HepG2 (cell line): Measurements from ENCODE around the gene VPS54. TPM values are rescaled to one million over a fixed set of nuclear protein-coding genes. Genes with fewer than 3 reads are reported as not detected.

ENCODE experiments used
- ATAC-seq: fragments of 200-7000 bp; cut with Tn5 transposase; 3 replicates; pipeline ENCODE4 v1.9.1; 2020; ENCODE audit warnings: mild to moderate bottlenecking, moderate library complexity
- BruUV-seq: library from RNA; stranded (reverse); fragments of 400-500 nt; replicated peaks from 2 replicates; lab custom pipeline; 2021; lab: Mats Ljungman, UMichigan
- CTCF ChIA-PET: fragments of 300-600 bp; formaldehyde crosslinking; extraction: SDS; loops from one replicate; lab custom pipeline; 2021; ENCODE audit warnings: low total read pairs, inconsistent platforms, low intra/inter-chr PET ratio; lab: Yijun Ruan, JAX
- POLR2A ChIA-PET: fragments of 350-600 bp; sonication (Branson Sonifier 250); formaldehyde crosslinking; loops from one replicate; lab custom pipeline; 2020; ENCODE audit warnings: antibody characterized with exemption, inconsistent platforms; lab: Yijun Ruan, JAX
- DNase-seq: peaks from one replicate; pipeline ENCODE4 v3.0.0-alpha.2; 2015; ENCODE audit warnings: low spot score
- FAIRE-seq: peaks from 3 replicates; lab custom pipeline; 2011; peaks lifted over from hg19 to GRCh38; lab: Jason Lieb, UNC
- H2AFZ ChIP-seq: one replicate; pipeline ENCODE4 v1.6.1; 2011; ENCODE audit warnings: low read length, inconsistent platforms
- H3K27ac ChIP-seq: fragments of 300-600 bp; 3 replicates; pipeline ENCODE4 v1.8.0; 2011; ENCODE audit warnings: mixed run types, mild to moderate bottlenecking, mixed read lengths, low read length, inconsistent platforms; ENCODE audit not compliant: insufficient read depth; ENCODE audit errors: extremely low read length
- H3K27me3 ChIP-seq, 2 experiments: fragments of 200-600 bp in 1 of 2; 2 replicates in 1 of 2; 3 replicates in 1 of 2; pipeline versions ENCODE4 v1.6.0 to v1.8.0; 2011; ENCODE audit warnings: low read length in 2 of 2, mild to moderate bottlenecking in 2 of 2, moderate library complexity in 2 of 2, inconsistent platforms in 1 of 2; ENCODE audit not compliant: insufficient read depth in 2 of 2, control insufficient read depth in 1 of 2
- H3K36me3 ChIP-seq, 2 experiments: fragments of 200-600 bp in 1 of 2; replicated peaks in 1 of 2; 2 replicates in 1 of 2; 3 replicates in 1 of 2; pipeline versions ENCODE4 v1.5.1 to v1.8.0; 2011; ENCODE audit warnings: low read length in 2 of 2, inconsistent platforms in 1 of 2; ENCODE audit not compliant: insufficient read depth in 2 of 2, control insufficient read depth in 1 of 2
- H3K4me1 ChIP-seq: 2 replicates; pipeline ENCODE4 v1.5.1; 2012; ENCODE audit warnings: low read length, inconsistent platforms; ENCODE audit not compliant: insufficient read depth
- H3K4me2 ChIP-seq: 2 replicates; pipeline ENCODE4 v1.6.0; 2011; ENCODE audit warnings: low read depth, low read length, inconsistent platforms
- H3K4me3 ChIP-seq, 3 experiments: fragments of 200-600 bp in 1 of 3; sonication (generic), shearing (Covaris generic) in 1 of 3; replicated peaks in 1 of 3; 2 replicates each; pipeline ENCODE4 v1.5.1; 2011 to 2016; ENCODE audit warnings: low read length in 3 of 3, inconsistent platforms in 2 of 3, low read depth in 2 of 3, mild to moderate bottlenecking in 2 of 3, control low read depth in 1 of 3, mixed read lengths in 1 of 3; ENCODE audit not compliant: insufficient read depth in 1 of 3
- H3K79me2 ChIP-seq: one replicate; pipeline ENCODE4 v1.6.1; 2011; ENCODE audit warnings: low read length, inconsistent platforms; ENCODE audit not compliant: insufficient read depth
- H3K9ac ChIP-seq: 2 replicates; pipeline ENCODE4 v1.6.0; 2011; ENCODE audit warnings: mild to moderate bottlenecking, low read depth, low read length, inconsistent platforms; ENCODE audit not compliant: insufficient read depth
- H3K9me3 ChIP-seq: 2 replicates; pipeline ENCODE4 v1.5.1; 2012; ENCODE audit warnings: mild to moderate bottlenecking, low read length
- H4K20me1 ChIP-seq: 2 replicates; pipeline ENCODE4 v1.6.0; 2011; ENCODE audit warnings: inconsistent platforms, mild to moderate bottlenecking, low read length, moderate library complexity; ENCODE audit not compliant: insufficient read depth
- CREB1 ChIP-seq, 2 experiments: fragments of 450-650 bp in 1 of 2; IDR thresholded peaks; 2 replicates each; pipeline ENCODE4 v1.6.1; 2016 to 2017; ENCODE audit warnings: control low read depth in 1 of 2, mild to moderate bottlenecking in 1 of 2, missing compliant biosample characterization in 1 of 2, missing genetic modification characterization in 1 of 2
- HMGXB4 ChIP-seq, 2 experiments: sonication (generic) in 1 of 2; formaldehyde crosslinking in 1 of 2; IDR thresholded peaks; 2 replicates each; pipeline versions ENCODE4 v1.4.0 to v1.6.1; 2018 to 2020; ENCODE audit warnings: missing genetic modification reagents in 2 of 2, borderline replicate concordance in 1 of 2, low read depth in 1 of 2, mild to moderate bottlenecking in 1 of 2, missing biosample characterization in 1 of 2
- HNF4A ChIP-seq: sonication (generic); formaldehyde crosslinking; IDR thresholded peaks from 2 replicates; pipeline ENCODE4 v1.4.0; 2020; ENCODE audit warnings: missing genetic modification reagents
- HOXA5 ChIP-seq: sonication (generic); formaldehyde crosslinking; IDR thresholded peaks from 2 replicates; pipeline ENCODE4 v1.4.0; 2020; ENCODE audit warnings: missing genetic modification reagents
- IRF2 ChIP-seq: IDR thresholded peaks from 2 replicates; pipeline ENCODE4 v1.6.1; 2018; ENCODE audit warnings: missing genetic modification reagents, missing compliant biosample characterization
- KAT8 ChIP-seq: IDR thresholded peaks from 2 replicates; pipeline ENCODE4 v1.6.1; 2016; ENCODE audit warnings: missing genetic modification reagents, missing compliant biosample characterization
- MAFF ChIP-seq: IDR thresholded peaks from 2 replicates; pipeline ENCODE4 v1.6.1; 2011; ENCODE audit warnings: low read depth, low read length, improper control_type of control experiment
- MAFK ChIP-seq, 2 experiments: IDR thresholded peaks in 1 of 2; conservative IDR thresholded peaks in 1 of 2; 2 replicates each; pipeline ENCODE4 v1.6.1; 2011; ENCODE audit warnings: improper control_type of control experiment in 2 of 2, low read length in 2 of 2
- MIER3 ChIP-seq: IDR thresholded peaks from 2 replicates; pipeline ENCODE4 v1.6.1; 2016; ENCODE audit warnings: missing compliant biosample characterization, borderline replicate concordance
- MIXL1 ChIP-seq: IDR thresholded peaks from 2 replicates; pipeline ENCODE4 v1.6.1; 2016
- NR3C1 ChIP-seq: sonication (generic); formaldehyde crosslinking; IDR thresholded peaks from 2 replicates; pipeline ENCODE4 v1.4.0; 2020; ENCODE audit warnings: missing genetic modification reagents
- RBM22 ChIP-seq: fragments of 200-400 bp; formaldehyde crosslinking; optimal IDR thresholded peaks from 2 replicates; pipeline ENCODE3; 2017; ENCODE audit warnings: mild to moderate bottlenecking, low read length, moderate library complexity
- RFX3 ChIP-seq: IDR thresholded peaks from 2 replicates; pipeline ENCODE4 v1.6.1; 2016; ENCODE audit warnings: missing biosample characterization, missing genetic modification reagents
- SRSF1 ChIP-seq: fragments of 200-400 bp; formaldehyde crosslinking; optimal IDR thresholded peaks from 2 replicates; pipeline ENCODE3; 2017; ENCODE audit warnings: mild to moderate bottlenecking, low read depth, low read length, moderate library complexity
- STAG1 ChIP-seq: sonication (generic); formaldehyde crosslinking; IDR thresholded peaks from 2 replicates; pipeline ENCODE4 v1.4.0; 2020; ENCODE audit warnings: missing genetic modification reagents
- ZBTB7A ChIP-seq: sonication (generic); formaldehyde crosslinking; IDR thresholded peaks from 2 replicates; pipeline ENCODE4 v1.8.0; 2022; ENCODE audit warnings: mild to moderate bottlenecking, missing genetic modification reagents
- ZNF3 ChIP-seq: IDR thresholded peaks from 2 replicates; pipeline ENCODE4 v1.7.0; 2017; ENCODE audit warnings: inconsistent platforms
- ZNF30 ChIP-seq: sonication (generic); formaldehyde crosslinking; IDR thresholded peaks from 2 replicates; pipeline ENCODE4 v1.5.0; 2020; ENCODE audit warnings: mild to moderate bottlenecking, missing genetic modification reagents
- WGBS: methylation state at CpG from one replicate; pipeline ENCODE4 v1.1.6; 2017; ENCODE audit warnings: low lambda C conversion rate; 5-methylcytosine and 5-hydroxymethylcytosine counted together
- in situ Hi-C: cut with HindIII; loops from 2 replicates; pipeline ENCODE4 v1.10.0; 2017; ENCODE audit warnings: low pct_unique_long_range_greater_than_20kb; ENCODE audit not compliant: extremely low pct_ligation_motif_present
- intact Hi-C: fragments of 100-400 bp; cut with micrococcal nuclease; formaldehyde crosslinking; loops from one replicate; pipeline ENCODE4 v1.10.0; 2022; ENCODE audit not compliant: unreplicated experiment
- polyA plus RNA-seq, 8 experiments: library from polyadenylated mRNA; depleted of rRNA in 3 of 8; stranded (reverse) in 7 of 8; unstranded in 1 of 8; fragments of >200 nt; fragmentation: Illumina TruSeq in 4 of 8; extraction: Trizol in 4 of 8; gene quantifications; 2 replicates each; pipeline versions ENCODE4 v1.2.1 to v1.2.3, GENCODE V29; 2011 to 2016; ENCODE audit warnings: low read depth in 4 of 8, missing spikeins in 1 of 8, mixed read lengths in 1 of 8; ENCODE audit not compliant: insufficient read depth in 1 of 8
- total RNA-seq, 5 experiments: library from RNA; depleted of rRNA; stranded (reverse); fragments of >200 nt; fragmentation: Illumina TruSeq; extraction: Trizol; gene quantifications; 2 replicates each; pipeline ENCODE4 v1.2.3, GENCODE V29; 2016; ENCODE audit warnings: low read depth in 1 of 5
- TF ChIP-seq, protein P1 (sequence below): sonication (generic); formaldehyde crosslinking; IDR thresholded peaks from 2 replicates; pipeline ENCODE4 v1.5.1; 2020; ENCODE audit warnings: missing genetic modification reagents, mild to moderate bottlenecking, borderline replicate concordance
- TF ChIP-seq, protein P2 (sequence below): fragments of 450-650 bp; IDR thresholded peaks from 2 replicates; pipeline ENCODE4 v1.6.1; 2017

VPS54 gene
- total and polyA plus RNA-seq, 2 of the 13 experiments (the other 11 are each of a cell fraction or from before 2014, with no cell fraction given) = 64.7 to 77.5 TPM

- Histone ChIP-seq H3K27me3 (no peaks in the 10 kb centered on the region), H3K4me1 (peaks cover 14% of the 10 kb centered on the region), H3K4me3 (no peak overlapping the region), H3K9me3 (no peaks in the 10 kb centered on the region), H4K20me1 (no peaks in the 10 kb centered on the region), H3K79me2 (no peaks in the 10 kb centered on the region), H3K27ac (no peak overlapping the region), H3K4me2 (no peak overlapping the region), H3K9ac (no peak overlapping the region), H3K36me3 (peaks cover 15 to 89% of the 10 kb centered on the region in 2 experiments), H2AFZ (no peak overlapping the region)
- ATAC-seq (no peak; the same call in 2 of the 3 replicates), FAIRE-seq (no peak), DNase-seq (no peak)
- in situ Hi-C loops (no loop called here), intact Hi-C loops (no loop called here)
- 95% methylated on average over 1 of the region's 1 CpG for WGBS
- POLR2A ChIA-PET = no interaction called here
- CTCF ChIA-PET = no interaction called here
- no TSS peak for BruUV-seq
- TF ChIP-seq MAFF = peak; percentile 11; the same call in 1 of the 2 replicates
- TF ChIP-seq MIXL1 (CRISPR knock-in tag) = no peak
- no peak for TF ChIP-seq STAG1 (CRISPR knock-in tag)
- no peak for TF ChIP-seq KAT8 (CRISPR knock-in tag)
- peak; percentile 21 to 60; a peak in 3 of 4 replicates for TF ChIP-seq MAFK (conservative IDR thresholded peaks at IDR 0.05 in 1 of 2, IDR thresholded peaks at IDR 0.05 in 1 of 2; ENCODE audit: low read length in 2 of 2)
- TF ChIP-seq, protein P1, sequence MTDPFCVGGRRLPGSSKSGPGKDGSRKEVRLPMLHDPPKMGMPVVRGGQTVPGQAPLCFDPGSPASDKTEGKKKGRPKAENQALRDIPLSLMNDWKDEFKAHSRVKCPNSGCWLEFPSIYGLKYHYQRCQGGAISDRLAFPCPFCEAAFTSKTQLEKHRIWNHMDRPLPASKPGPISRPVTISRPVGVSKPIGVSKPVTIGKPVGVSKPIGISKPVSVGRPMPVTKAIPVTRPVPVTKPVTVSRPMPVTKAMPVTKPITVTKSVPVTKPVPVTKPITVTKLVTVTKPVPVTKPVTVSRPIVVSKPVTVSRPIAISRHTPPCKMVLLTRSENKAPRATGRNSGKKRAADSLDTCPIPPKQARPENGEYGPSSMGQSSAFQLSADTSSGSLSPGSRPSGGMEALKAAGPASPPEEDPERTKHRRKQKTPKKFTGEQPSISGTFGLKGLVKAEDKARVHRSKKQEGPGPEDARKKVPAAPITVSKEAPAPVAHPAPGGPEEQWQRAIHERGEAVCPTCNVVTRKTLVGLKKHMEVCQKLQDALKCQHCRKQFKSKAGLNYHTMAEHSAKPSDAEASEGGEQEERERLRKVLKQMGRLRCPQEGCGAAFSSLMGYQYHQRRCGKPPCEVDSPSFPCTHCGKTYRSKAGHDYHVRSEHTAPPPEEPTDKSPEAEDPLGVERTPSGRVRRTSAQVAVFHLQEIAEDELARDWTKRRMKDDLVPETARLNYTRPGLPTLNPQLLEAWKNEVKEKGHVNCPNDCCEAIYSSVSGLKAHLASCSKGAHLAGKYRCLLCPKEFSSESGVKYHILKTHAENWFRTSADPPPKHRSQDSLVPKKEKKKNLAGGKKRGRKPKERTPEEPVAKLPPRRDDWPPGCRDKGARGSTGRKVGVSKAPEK (CRISPR knock-in tag) = no peak
- TF ChIP-seq MIER3 = no peak
- peak; percentile 44 for TF ChIP-seq RBM22
- no peak for TF ChIP-seq HOXA5 (CRISPR knock-in tag)
- TF ChIP-seq SRSF1 = no peak
- no peak for TF ChIP-seq ZNF3 (CRISPR knock-in tag)
- no peak for TF ChIP-seq ZBTB7A (CRISPR knock-in tag)
- TF ChIP-seq HNF4A = no peak
- no peak for TF ChIP-seq HMGXB4 (CRISPR knock-in tag; IDR thresholded peaks at IDR 0.05; ENCODE audit: borderline replicate concordance in 1 of 2, low read depth in 1 of 2)
- TF ChIP-seq IRF2 (CRISPR knock-in tag) = no peak
- TF ChIP-seq RFX3 (CRISPR knock-in tag) = no peak
- no peak for TF ChIP-seq ZNF30 (CRISPR knock-in tag)
- TF ChIP-seq, protein P2, sequence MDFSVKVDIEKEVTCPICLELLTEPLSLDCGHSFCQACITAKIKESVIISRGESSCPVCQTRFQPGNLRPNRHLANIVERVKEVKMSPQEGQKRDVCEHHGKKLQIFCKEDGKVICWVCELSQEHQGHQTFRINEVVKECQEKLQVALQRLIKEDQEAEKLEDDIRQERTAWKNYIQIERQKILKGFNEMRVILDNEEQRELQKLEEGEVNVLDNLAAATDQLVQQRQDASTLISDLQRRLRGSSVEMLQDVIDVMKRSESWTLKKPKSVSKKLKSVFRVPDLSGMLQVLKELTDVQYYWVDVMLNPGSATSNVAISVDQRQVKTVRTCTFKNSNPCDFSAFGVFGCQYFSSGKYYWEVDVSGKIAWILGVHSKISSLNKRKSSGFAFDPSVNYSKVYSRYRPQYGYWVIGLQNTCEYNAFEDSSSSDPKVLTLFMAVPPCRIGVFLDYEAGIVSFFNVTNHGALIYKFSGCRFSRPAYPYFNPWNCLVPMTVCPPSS = no peak
- TF ChIP-seq CREB1 (IDR thresholded peaks at IDR 0.05) = no peak
- no peak for TF ChIP-seq CREB1 (CRISPR knock-in tag; IDR thresholded peaks at IDR 0.05)
- no peak for TF ChIP-seq NR3C1 (CRISPR knock-in tag)
These were observed 125.1 kb downstream of the VPS54 start for GRCh38 chr2:63894167-63894566.
